ENCODE measurements around the gene TRIM43B. TPM values are rescaled to one million over a fixed set of nuclear protein-coding genes. Genes with fewer than 3 reads are reported as not detected.

The TRIM43B gene
- total RNA-seq, 1 experiment from 2014 or later: not detected

GRCh38 chr2:95531254-95531771 lies 46.8 kb upstream of the TRIM43B start:
- no peaks in the 10 kb centered on the region for H3K79me2 ChIP-seq (ENCODE audit: insufficient read depth, low read length)
- no peaks in the 10 kb centered on the region for H3K23me2 ChIP-seq (ENCODE audit: insufficient read length, low read depth, low read length, poor library complexity, severe bottlenecking)
- H2AK5ac ChIP-seq (ENCODE audit: insufficient read length, low read length): no peak overlapping the region
- no peak overlapping the region for H3K4ac ChIP-seq (ENCODE audit: low read depth, low read length)
- no peak for TF ChIP-seq CTCF (conservative IDR thresholded peaks at IDR 0.05)
- H3K36me3 Mint-ChIP-seq (ENCODE audit: insufficient read depth in 1 of 3, low read depth in 3 of 3): no peaks in the 10 kb centered on the region
- H3K27ac Mint-ChIP-seq: no peak overlapping the region
- no CpG with 5 or more reads among the region's 4 CpGs for WGBS (ENCODE audit: extremely low coverage, insufficient read length, low lambda C conversion rate)
- H2BK20ac ChIP-seq (ENCODE audit: low read depth, low read length, poor library complexity, severe bottlenecking): no peak overlapping the region
- H3K9ac ChIP-seq (ENCODE audit: extremely low read depth, insufficient read length, low read length): no peak overlapping the region
- no peak overlapping the region for H3K27ac ChIP-seq (ENCODE audit: insufficient read length, low read depth, low read length)
- no peak overlapping the region for H3K18ac ChIP-seq (ENCODE audit: insufficient read length, low read depth, low read length)
- H3K23ac ChIP-seq (ENCODE audit: insufficient read length, low read depth, low read length): no peak overlapping the region
- no peak overlapping the region for H3T11ph ChIP-seq (ENCODE audit: low read length)
- DNase-seq: no peak
- H3K4me1 ChIP-seq (ENCODE audit: insufficient read depth, low read length): peaks cover 2% of the 10 kb centered on the region; the same call in 1 of the 2 replicates
- H3K79me1 ChIP-seq (ENCODE audit: insufficient read depth, low read depth, low read length, poor library complexity, severe bottlenecking): no peaks in the 10 kb centered on the region
- H2BK15ac ChIP-seq (ENCODE audit: low read depth, low read length): no peak overlapping the region
- H2BK5ac ChIP-seq (ENCODE audit: insufficient read length, low read length): no peak overlapping the region
- no peaks in the 10 kb centered on the region for H4K20me1 ChIP-seq (ENCODE audit: control insufficient read depth, insufficient read depth, insufficient read length)
- H3K4me1 Mint-ChIP-seq: peaks cover 0 to 12% of the 10 kb centered on the region in 2 experiments; a peak in 2 of 4 replicates
- no peak overlapping the region for H2AFZ ChIP-seq (ENCODE audit: low read length)
- peaks cover 17% of the 10 kb centered on the region for H3K27me3 Mint-ChIP-seq (ENCODE audit: low read depth)
- no peak overlapping the region for H3K14ac ChIP-seq (ENCODE audit: insufficient read depth, low read length)
- no peak overlapping the region for H2BK12ac ChIP-seq (ENCODE audit: insufficient read length, low read depth, low read length)
- H3K9me3 Mint-ChIP-seq: peaks cover 0 to 56% of the 10 kb centered on the region in 2 experiments; a peak in 2 of 5 replicates
- H3K56ac ChIP-seq (ENCODE audit: insufficient read length, low read depth, low read length): no peak overlapping the region
- H3K4me2 ChIP-seq (ENCODE audit: insufficient read depth, insufficient read length, low read length): no peak overlapping the region
- no peak overlapping the region for H2BK120ac ChIP-seq (ENCODE audit: low read depth, low read length, poor library complexity, severe bottlenecking)
- H4K8ac ChIP-seq (replicated peaks; ENCODE audit: insufficient read length, low read depth, low read length): no peak overlapping the region
- H4K91ac ChIP-seq (ENCODE audit: insufficient read length, low read depth, low read length): no peak overlapping the region
- no peaks in the 10 kb centered on the region for H3K27me3 ChIP-seq (ENCODE audit: insufficient read depth, low read length)
- no peak overlapping the region for H4K5ac ChIP-seq (ENCODE audit: insufficient read length, low read depth, low read length)
- H3K9me3 ChIP-seq (ENCODE audit: control insufficient read depth, low read depth, low read length): no peaks in the 10 kb centered on the region
- H3K4me3 Mint-ChIP-seq: no peak overlapping the region
